ENCODE data around the gene BANP.

GRCh38 chr16:88073201-88073721 lies 122.0 kb downstream of the BANP start:
- TF ChIP-seq POLR2A (IDR thresholded peaks at IDR 0.05; ENCODE audit: low read depth, low read length), result no peak
- no peak for TF ChIP-seq POLR2AphosphoS5 (IDR thresholded peaks at IDR 0.05; ENCODE audit: low read depth, low read length)
- TF ChIP-seq SPI1 (IDR thresholded peaks at IDR 0.05; ENCODE audit: low read depth, low read length), result no peak
- TF ChIP-seq TAF1 (IDR thresholded peaks at IDR 0.05; ENCODE audit: low read depth, low read length), result no peak
- no peak for TF ChIP-seq PAX5 (IDR thresholded peaks at IDR 0.05; ENCODE audit: insufficient read depth, low read length, severe bottlenecking)
- no peak for TF ChIP-seq POU2F2 (IDR thresholded peaks at IDR 0.05; ENCODE audit: low read depth, low read length)
